Stimulated activated memory B cell treated with anti-CD40 and anti-IgM and Interleukin-4, amounts not matched to agents 10 μg/mL and 1 μg/mL and 100 μg/mL, for 72 hours (primary cell): ENCODE data around the gene FASN.

ENCODE experiments used
- ATAC-seq: fragments of 150-1000 bp; cut with Tn5 transposase; 2 replicates; pipeline ENCODE4 v1.10.0; 2021
- H3K27ac Mint-ChIP-seq: one replicate; pipeline ENCODE4 v1.8.0; 2022; ENCODE audit warnings: mild to moderate bottlenecking, mixed read lengths
- H3K27me3 Mint-ChIP-seq: one replicate; pipeline ENCODE4 v1.8.0; 2022; ENCODE audit warnings: mixed read lengths
- H3K36me3 Mint-ChIP-seq: one replicate; pipeline ENCODE4 v1.8.0; 2022; ENCODE audit warnings: mixed read lengths
- H3K4me1 Mint-ChIP-seq: one replicate; pipeline ENCODE4 v1.8.0; 2022; ENCODE audit warnings: mixed read lengths
- H3K4me3 Mint-ChIP-seq: one replicate; pipeline ENCODE4 v1.8.0; 2022; ENCODE audit warnings: mild to moderate bottlenecking, moderate library complexity, mixed read lengths
- H3K9me3 Mint-ChIP-seq: one replicate; pipeline ENCODE4 v1.8.0; 2022; ENCODE audit warnings: mixed read lengths

FASN gene

GRCh38 chr17:82080048-82080788 lies 17.8 kb downstream of the FASN start:
- Mint-ChIP-seq H3K27ac (no peak overlapping the region), H3K4me1 (peaks cover 5% of the 10 kb centered on the region), H3K4me3 (no peak overlapping the region), H3K9me3 (no peaks in the 10 kb centered on the region), H3K27me3 (peaks cover 9% of the 10 kb centered on the region), H3K36me3 (peaks cover 72% of the 10 kb centered on the region)
- ATAC-seq, result no peak

- H3K36me3 Mint-ChIP-seq, result peaks cover 61% of the 10 kb centered on the region
- no peak for ATAC-seq
- peaks cover 9% of the 10 kb centered on the region for H3K27me3 Mint-ChIP-seq
- no peaks in the 10 kb centered on the region for H3K9me3 Mint-ChIP-seq
- peaks cover 5% of the 10 kb centered on the region for H3K4me1 Mint-ChIP-seq
- H3K27ac Mint-ChIP-seq, result no peak overlapping the region
- no peak overlapping the region for H3K4me3 Mint-ChIP-seq
Observed at GRCh38 chr17:82079001-82079677, 18.9 kb downstream of the FASN start.

GRCh38 chr17:82078433-82078832 lies 19.6 kb downstream of the FASN start:
- peaks cover 9% of the 10 kb centered on the region for H3K27me3 Mint-ChIP-seq
- H3K4me1 Mint-ChIP-seq, result peaks cover 5% of the 10 kb centered on the region
- H3K27ac Mint-ChIP-seq, result no peak overlapping the region
- H3K36me3 Mint-ChIP-seq, result peaks cover 54% of the 10 kb centered on the region
- no peak overlapping the region for H3K4me3 Mint-ChIP-seq
- no peaks in the 10 kb centered on the region for H3K9me3 Mint-ChIP-seq
- no peak for ATAC-seq

- H3K4me3 Mint-ChIP-seq, result no peak overlapping the region
Observed at GRCh38 chr17:82077617-82078358, 20.2 kb downstream of the FASN start.

GRCh38 chr17:82076785-82077591 lies 21.0 kb downstream of the FASN start:
- Mint-ChIP-seq H3K4me1 (peaks cover 5% of the 10 kb centered on the region), H3K9me3 (no peaks in the 10 kb centered on the region), H3K27ac (peak overlapping the region; percentile 4), H3K27me3 (peaks cover 9% of the 10 kb centered on the region), H3K4me3 (no peak overlapping the region), H3K36me3 (peaks cover 41% of the 10 kb centered on the region)
- peak; percentile 9 for ATAC-seq

More at GRCh38 chr17:82077617-82078358, 20.2 kb downstream of the FASN start:
- Mint-ChIP-seq H3K27me3 (peaks cover 9% of the 10 kb centered on the region), H3K4me1 (peaks cover 5% of the 10 kb centered on the region), H3K27ac (no peak overlapping the region), H3K36me3 (peaks cover 48% of the 10 kb centered on the region), H3K9me3 (no peaks in the 10 kb centered on the region)
- ATAC-seq, result no peak

- Mint-ChIP-seq H3K27me3 (peaks cover 9% of the 10 kb centered on the region), H3K36me3 (peaks cover 41% of the 10 kb centered on the region), H3K27ac (peak overlapping the region; percentile 4), H3K9me3 (no peaks in the 10 kb centered on the region), H3K4me1 (peaks cover 5% of the 10 kb centered on the region), H3K4me3 (no peak overlapping the region)
- no peak for ATAC-seq
Observed at GRCh38 chr17:82076018-82076784, 21.8 kb downstream of the FASN start.

GRCh38 chr17:82073446-82073845 lies 24.6 kb downstream of the FASN start:
- Mint-ChIP-seq H3K4me1 (peaks cover 5% of the 10 kb centered on the region), H3K9me3 (no peaks in the 10 kb centered on the region), H3K4me3 (no peak overlapping the region), H3K36me3 (peaks cover 16% of the 10 kb centered on the region), H3K27me3 (peaks cover 9% of the 10 kb centered on the region), H3K27ac (no peak overlapping the region)
- ATAC-seq, result no peak

GRCh38 chr17:82072827-82073226 lies 25.2 kb downstream of the FASN start:
- H3K4me3 Mint-ChIP-seq, result no peak overlapping the region
- H3K27me3 Mint-ChIP-seq, result peaks cover 9% of the 10 kb centered on the region
- H3K9me3 Mint-ChIP-seq, result no peaks in the 10 kb centered on the region

GRCh38 chr17:82070611-82071010 lies 27.4 kb downstream of the FASN start:
- no peaks in the 10 kb centered on the region for H3K9me3 Mint-ChIP-seq
- no peaks in the 10 kb centered on the region for H3K36me3 Mint-ChIP-seq
- no peak overlapping the region for H3K27ac Mint-ChIP-seq
- H3K4me1 Mint-ChIP-seq, result peaks cover 7% of the 10 kb centered on the region
- no peak for ATAC-seq
- no peaks in the 10 kb centered on the region for H3K27me3 Mint-ChIP-seq
- no peak overlapping the region for H3K4me3 Mint-ChIP-seq

More at GRCh38 chr17:82072827-82073226, 25.2 kb downstream of the FASN start:
- peaks cover 10% of the 10 kb centered on the region for H3K36me3 Mint-ChIP-seq
- H3K27ac Mint-ChIP-seq, result no peak overlapping the region
- ATAC-seq, result no peak
- peaks cover 5% of the 10 kb centered on the region for H3K4me1 Mint-ChIP-seq

GRCh38 chr17:82065638-82066303 lies 32.3 kb downstream of the FASN start, which contains the start of gene DUS1L:
DUS1L (minus strand) TSS chr17:82065804; CDS start chr17:82065059, 745 bp downstream.
- Mint-ChIP-seq H3K36me3 (peaks cover 7% of the 10 kb centered on the region), H3K4me3 (peak within 1 kb of the TSS; percentile 85), H3K27ac (peak within 1 kb of the TSS; percentile 93), H3K4me1 (peaks cover 16% of the 10 kb centered on the region), H3K27me3 (no peaks in the 10 kb centered on the region), H3K9me3 (no peaks in the 10 kb centered on the region)
- peak; percentile 87 for ATAC-seq

- Mint-ChIP-seq H3K4me3 (peak overlapping the region; percentile 76), H3K4me1 (peaks cover 18% of the 10 kb centered on the region), H3K36me3 (peaks cover 9% of the 10 kb centered on the region), H3K27ac (peak overlapping the region; percentile 93), H3K27me3 (no peaks in the 10 kb centered on the region), H3K9me3 (no peaks in the 10 kb centered on the region)
- peak; percentile 67 for ATAC-seq
Observed at GRCh38 chr17:82065193-82065637, 32.8 kb downstream of the FASN start.

GRCh38 chr17:82064433-82065192 lies 33.4 kb downstream of the FASN start:
- ATAC-seq, result peak; percentile 9
- H3K4me1 Mint-ChIP-seq, result peaks cover 21% of the 10 kb centered on the region
- peak overlapping the region; percentile 76 for H3K4me3 Mint-ChIP-seq
- no peaks in the 10 kb centered on the region for H3K27me3 Mint-ChIP-seq
- H3K9me3 Mint-ChIP-seq, result no peaks in the 10 kb centered on the region
- peak overlapping the region; percentile 71 for H3K27ac Mint-ChIP-seq
- H3K36me3 Mint-ChIP-seq, result peaks cover 13% of the 10 kb centered on the region
